Effector memory CD4-positive, alpha-beta T cell (primary cell): ENCODE measurements around the gene ENHO.
"Not testable (repeated sequence)": the region's sequence is repeated elsewhere in the genome, so short reads cannot be mapped to it uniquely, and the experiment has no call there.

Experiments
- DNase-seq, 3 donors: peaks; one replicate each; pipeline ENCODE4 v3.0.0-alpha.2; 2020
- H3K27ac ChIP-seq: 2 replicates; pipeline ENCODE4 v1.7.0; 2013; ENCODE audit warnings: mild to moderate bottlenecking, low read length, moderate library complexity; ENCODE audit not compliant: insufficient read depth, poor library complexity, severe bottlenecking
- H3K27me3 ChIP-seq: replicated peaks from 2 replicates; pipeline ENCODE4 v1.7.0; 2013; ENCODE audit warnings: mild to moderate bottlenecking, low read length; ENCODE audit not compliant: insufficient read depth, control insufficient read depth, poor library complexity, severe bottlenecking
- H3K36me3 ChIP-seq: 2 replicates; pipeline ENCODE4 v1.7.0; 2013; ENCODE audit warnings: mild to moderate bottlenecking, low read length, moderate library complexity; ENCODE audit not compliant: control insufficient read depth, insufficient read depth
- H3K4me1 ChIP-seq: 2 replicates; pipeline ENCODE4 v1.7.0; 2013; ENCODE audit warnings: low read length, mild to moderate bottlenecking; ENCODE audit not compliant: control insufficient read depth, insufficient read depth, poor library complexity, severe bottlenecking
- H3K4me3 ChIP-seq: 2 replicates; pipeline ENCODE4 v1.7.0; 2013; ENCODE audit warnings: low read length, low read depth, mild to moderate bottlenecking; ENCODE audit not compliant: insufficient read depth, poor library complexity, severe bottlenecking
- H3K9me3 ChIP-seq: 2 replicates; pipeline ENCODE4 v1.7.0; 2013; ENCODE audit warnings: mild to moderate bottlenecking, low read length, moderate library complexity; ENCODE audit not compliant: control insufficient read depth

The ENHO gene

DNA sequence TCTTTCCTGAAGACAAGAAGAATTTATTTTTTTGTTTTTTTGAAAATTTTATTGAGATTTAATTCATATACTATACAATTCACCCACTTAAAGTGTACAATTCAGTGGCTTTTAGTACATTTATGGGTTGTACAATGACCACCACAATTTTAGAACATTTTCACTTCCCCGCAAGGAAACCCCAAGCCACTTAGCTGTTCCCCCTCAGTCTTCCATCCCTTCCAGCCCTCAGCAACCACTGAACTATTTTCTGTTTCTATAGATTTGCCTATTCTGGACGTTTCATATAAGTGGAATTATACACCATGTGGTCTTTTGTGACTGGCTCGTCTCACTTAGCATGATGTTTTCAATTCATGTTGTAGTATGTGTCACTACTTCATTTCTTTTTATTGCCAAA lies 36.2 kb downstream of the ENHO start:
- no peaks in the 10 kb centered on the region for H3K27me3 ChIP-seq
- no peaks in the 10 kb centered on the region for H3K4me1 ChIP-seq
- DNase-seq, result no peak
- no peaks in the 10 kb centered on the region for H3K9me3 ChIP-seq
- H3K27ac ChIP-seq, result no peak overlapping the region
- H3K36me3 ChIP-seq, result no peaks in the 10 kb centered on the region
- H3K4me3 ChIP-seq, result no peak overlapping the region

DNA sequence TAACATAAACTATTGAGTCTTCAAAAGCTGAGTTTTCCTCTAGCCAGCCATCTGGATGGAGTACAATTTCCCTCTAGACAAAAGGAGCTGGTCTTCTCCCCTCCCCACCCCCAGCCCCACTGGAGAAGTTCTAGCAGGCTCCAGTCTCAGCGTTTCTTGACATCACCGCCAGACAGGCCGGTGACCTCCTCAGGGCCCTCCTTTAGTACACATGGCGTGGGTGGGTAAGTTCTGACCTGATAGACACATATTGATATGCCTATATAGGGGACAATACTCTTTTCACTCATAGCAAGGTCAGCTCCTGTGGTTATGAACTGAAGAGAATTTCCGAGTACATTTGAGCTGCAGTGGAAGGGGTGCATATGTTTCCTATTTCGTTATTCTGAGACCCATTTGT lies 37.0 kb downstream of the ENHO start:
- no peak overlapping the region for H3K4me3 ChIP-seq
- no peaks in the 10 kb centered on the region for H3K9me3 ChIP-seq
- no peaks in the 10 kb centered on the region for H3K27me3 ChIP-seq
- no peak for DNase-seq
- no peaks in the 10 kb centered on the region for H3K36me3 ChIP-seq
- H3K4me1 ChIP-seq, result no peaks in the 10 kb centered on the region
- H3K27ac ChIP-seq, result no peak overlapping the region

DNA sequence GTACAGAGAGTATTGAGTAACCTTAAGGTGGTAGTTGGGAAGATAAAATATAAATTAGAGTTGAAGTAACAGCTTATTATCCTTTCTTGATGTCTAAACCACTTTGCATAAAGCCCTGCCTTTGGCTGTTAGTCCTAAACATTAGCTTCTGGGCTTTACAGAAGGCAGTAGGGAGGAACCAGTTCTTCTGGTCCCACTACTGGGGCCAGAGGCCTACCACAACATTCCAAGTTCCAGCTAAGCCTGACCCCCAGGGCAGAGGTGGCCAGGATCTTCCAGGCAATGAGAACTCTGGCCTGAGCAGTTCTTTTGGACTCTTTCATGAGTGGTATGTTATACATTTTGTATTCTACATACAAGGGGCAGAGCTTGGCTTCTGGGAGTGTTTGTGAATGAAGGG lies 38.1 kb downstream of the ENHO start:
- H3K4me1 ChIP-seq, result no peaks in the 10 kb centered on the region
- no peak overlapping the region for H3K27ac ChIP-seq
- no peaks in the 10 kb centered on the region for H3K27me3 ChIP-seq
- H3K36me3 ChIP-seq, result no peaks in the 10 kb centered on the region
- H3K9me3 ChIP-seq, result no peaks in the 10 kb centered on the region
- no peak overlapping the region for H3K4me3 ChIP-seq
- no peak for DNase-seq

DNA sequence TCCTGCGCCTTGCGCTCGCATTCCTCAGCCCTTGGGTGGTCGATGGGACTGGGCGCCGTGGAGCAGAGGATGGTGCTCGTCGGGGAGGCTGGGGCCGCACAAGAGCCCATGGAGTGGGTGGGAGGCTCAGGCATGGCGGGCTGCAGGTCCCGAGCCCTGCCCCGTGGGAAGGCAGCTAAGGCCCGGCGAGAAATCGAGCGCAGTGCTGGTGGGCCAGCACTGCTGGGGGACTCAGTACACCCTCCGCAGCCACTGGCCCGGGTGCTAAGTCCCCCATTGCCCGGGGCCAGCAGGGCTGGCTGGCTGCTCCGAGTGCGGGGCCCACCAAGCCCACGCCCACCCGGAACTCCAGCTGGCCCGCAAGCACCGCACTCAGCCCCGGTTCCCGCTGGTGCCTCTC lies 40.0 kb downstream of the ENHO start:
- not testable (repeated sequence) for H3K4me1 ChIP-seq, H3K27me3 ChIP-seq, H3K9me3 ChIP-seq, H3K36me3 ChIP-seq, H3K27ac ChIP-seq, DNase-seq, H3K4me3 ChIP-seq

DNA sequence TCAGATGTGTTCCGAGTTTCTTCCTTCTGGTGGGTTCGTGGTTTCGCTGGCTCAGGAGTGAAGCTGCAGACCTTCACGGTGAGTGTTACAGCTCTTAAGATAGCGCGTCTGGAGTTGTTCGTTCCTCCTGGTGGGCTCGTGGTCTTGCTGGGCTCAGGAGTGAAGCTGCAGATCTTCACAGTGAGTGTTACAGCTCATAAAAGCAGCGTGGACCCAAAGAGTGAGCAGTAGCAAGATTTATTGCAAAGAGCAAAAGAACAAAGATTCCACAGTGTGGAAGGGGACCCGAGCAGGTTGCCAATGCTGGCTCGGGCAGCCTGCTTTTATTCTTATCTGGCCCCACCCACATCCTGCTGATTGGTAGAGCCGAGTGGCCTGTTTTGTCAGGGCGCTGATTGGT lies 41.2 kb downstream of the ENHO start:
- not testable (repeated sequence) for H3K27ac ChIP-seq, H3K4me3 ChIP-seq, H3K36me3 ChIP-seq, H3K27me3 ChIP-seq, DNase-seq, H3K9me3 ChIP-seq, H3K4me1 ChIP-seq

DNA sequence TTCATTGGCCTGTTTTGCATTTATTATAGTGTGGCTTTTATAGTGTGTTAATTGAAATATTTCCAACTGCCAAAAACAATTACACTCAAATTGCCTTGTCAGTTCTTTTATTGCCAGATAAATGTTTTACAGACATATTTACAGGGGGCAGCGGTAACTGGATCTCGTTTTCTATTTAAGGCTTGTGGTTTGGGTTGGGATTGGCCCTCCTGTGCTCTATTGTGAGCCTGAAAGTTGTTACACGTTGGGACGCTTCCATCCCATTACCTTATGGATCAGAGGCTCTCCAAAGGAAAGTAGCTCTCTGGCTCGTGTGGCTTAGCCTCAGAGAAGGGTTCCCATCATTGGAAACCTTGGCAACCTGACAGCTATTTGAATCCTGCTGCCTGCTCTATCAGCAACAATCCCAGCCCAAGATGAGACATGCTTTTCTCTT lies 43.3 kb downstream of the ENHO start:
- Histone ChIP-seq H3K9me3 (no peaks in the 10 kb centered on the region), H3K4me3 (no peak overlapping the region), H3K36me3 (no peaks in the 10 kb centered on the region), H3K4me1 (no peaks in the 10 kb centered on the region), H3K27me3 (no peaks in the 10 kb centered on the region), H3K27ac (no peak overlapping the region)
- no peak for DNase-seq

DNA sequence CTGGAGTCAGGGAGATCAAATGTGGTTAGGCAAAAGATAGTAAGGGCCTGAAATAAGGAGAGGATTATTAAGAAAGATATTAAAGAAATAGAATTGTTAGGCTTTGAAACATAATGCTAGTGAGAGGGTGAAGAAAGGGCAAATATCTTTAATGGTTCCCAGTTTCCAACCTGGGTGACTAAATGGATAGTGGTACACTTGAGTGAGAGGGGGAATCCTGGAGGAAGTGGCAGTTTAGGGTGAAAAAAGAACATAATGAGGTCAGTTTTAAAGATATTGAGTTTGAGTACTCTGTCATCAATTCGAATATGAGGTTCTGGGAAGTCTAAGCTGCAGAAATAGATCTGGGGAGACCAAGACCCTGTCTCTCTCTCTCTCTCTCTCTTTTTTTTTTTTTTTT lies 45.2 kb downstream of the ENHO start:
- no peaks in the 10 kb centered on the region for H3K27me3 ChIP-seq
- no peak for DNase-seq
- H3K4me3 ChIP-seq, result no peak overlapping the region

DNA sequence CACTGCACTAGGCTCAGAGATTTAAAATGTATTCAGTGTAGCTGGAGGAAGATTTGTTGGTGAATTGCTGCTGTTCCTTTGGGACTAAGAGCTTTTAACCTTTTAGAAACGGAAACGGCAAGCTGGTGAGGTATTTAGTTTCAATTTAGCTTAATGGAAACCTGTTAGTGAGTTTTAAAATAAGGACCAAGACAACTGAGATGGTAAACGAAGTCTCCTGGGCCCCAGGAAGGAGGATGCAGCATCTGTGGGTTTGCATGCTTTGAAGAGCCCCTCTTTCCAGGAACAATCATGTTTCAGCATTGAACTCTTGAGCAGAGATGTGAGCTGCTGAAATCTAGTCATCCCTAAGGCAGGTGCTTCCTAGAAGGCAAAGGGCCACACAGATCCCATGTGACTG lies 47.7 kb downstream of the ENHO start:
- no peaks in the 10 kb centered on the region for H3K27me3 ChIP-seq
- DNase-seq, result no peak

More for the DNA sequence above, 45.2 kb downstream of the ENHO start:
- no peak overlapping the region for H3K27ac ChIP-seq
- H3K4me1 ChIP-seq, result no peaks in the 10 kb centered on the region
- no peaks in the 10 kb centered on the region for H3K36me3 ChIP-seq
- no peaks in the 10 kb centered on the region for H3K9me3 ChIP-seq

More for the DNA sequence above, 47.7 kb downstream of the ENHO start:
- Histone ChIP-seq H3K9me3 (no peaks in the 10 kb centered on the region), H3K4me1 (no peaks in the 10 kb centered on the region), H3K27ac (no peak overlapping the region), H3K4me3 (no peak overlapping the region), H3K36me3 (no peaks in the 10 kb centered on the region)
